HG02852 (cell line): ENCODE results near the gene RHOBTB3.
"Not testable (repeated sequence)": the region's sequence is repeated elsewhere in the genome, so short reads cannot be mapped to it uniquely, and the experiment has no call there.

Experiments used
- ATAC-seq: cut with Tn5 transposase; IDR thresholded peaks from one replicate; pipeline ENCODE4 v1.9.1; 2021; ENCODE audit warnings: mild to moderate bottlenecking, moderate library complexity; ENCODE audit not compliant: unreplicated experiment

Gene RHOBTB3

DNA sequence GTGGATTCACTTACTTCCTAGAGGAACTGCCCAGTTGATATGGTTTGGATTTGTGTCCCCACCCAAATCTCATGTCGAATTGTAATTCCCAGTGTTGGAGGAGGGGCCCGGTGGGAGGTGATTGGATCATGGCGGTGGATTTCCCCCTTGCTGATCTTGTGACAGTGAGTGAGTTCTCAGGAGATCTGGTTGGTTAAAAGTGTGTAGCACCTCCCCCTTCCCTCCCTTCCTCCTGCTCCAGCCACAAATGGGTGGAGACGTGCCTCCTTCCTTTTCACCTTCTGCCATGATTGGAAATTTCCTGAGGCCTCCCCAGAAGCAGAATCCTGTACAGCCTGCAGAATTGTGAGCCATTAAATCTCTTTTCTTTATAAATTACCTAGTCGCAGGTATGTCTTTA is 17.9 kb upstream of the RHOBTB3 start:
- not testable (repeated sequence) for ATAC-seq

DNA sequence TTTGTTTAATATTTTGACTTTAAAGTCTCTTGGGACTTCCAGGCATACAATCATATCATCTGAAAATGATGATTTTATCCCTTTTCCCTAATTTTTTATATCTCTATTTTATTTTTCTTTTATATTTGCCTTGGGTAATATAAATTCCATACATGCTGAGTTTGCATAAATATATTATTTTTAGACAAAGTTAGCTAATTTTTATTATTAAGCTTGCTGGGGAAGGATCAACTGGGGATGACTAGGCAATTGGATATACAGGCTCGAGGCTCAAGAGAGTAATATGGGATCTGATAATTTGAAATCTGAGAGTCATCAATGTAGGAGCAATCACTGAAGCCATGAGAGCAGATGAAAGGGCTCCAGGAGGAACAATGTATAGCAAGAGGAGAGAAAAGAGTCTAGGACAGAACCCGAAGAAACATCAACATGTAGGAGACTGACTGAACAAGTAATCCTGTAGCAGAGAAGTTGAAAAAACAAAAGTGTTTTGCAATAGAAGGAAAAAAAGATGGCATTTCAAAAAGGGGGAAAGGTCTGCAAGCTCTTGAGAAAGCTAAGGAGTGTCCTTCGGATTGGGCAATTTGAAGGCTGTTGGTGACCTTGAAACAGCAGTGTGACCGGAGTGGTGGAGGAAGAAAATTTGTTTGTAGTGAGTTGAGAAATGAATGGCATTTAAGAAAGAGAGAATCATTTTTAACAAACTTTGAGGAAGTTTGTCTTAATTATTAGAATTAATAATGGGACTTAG is 17.0 kb upstream of the RHOBTB3 start:
- no peak for ATAC-seq

DNA sequence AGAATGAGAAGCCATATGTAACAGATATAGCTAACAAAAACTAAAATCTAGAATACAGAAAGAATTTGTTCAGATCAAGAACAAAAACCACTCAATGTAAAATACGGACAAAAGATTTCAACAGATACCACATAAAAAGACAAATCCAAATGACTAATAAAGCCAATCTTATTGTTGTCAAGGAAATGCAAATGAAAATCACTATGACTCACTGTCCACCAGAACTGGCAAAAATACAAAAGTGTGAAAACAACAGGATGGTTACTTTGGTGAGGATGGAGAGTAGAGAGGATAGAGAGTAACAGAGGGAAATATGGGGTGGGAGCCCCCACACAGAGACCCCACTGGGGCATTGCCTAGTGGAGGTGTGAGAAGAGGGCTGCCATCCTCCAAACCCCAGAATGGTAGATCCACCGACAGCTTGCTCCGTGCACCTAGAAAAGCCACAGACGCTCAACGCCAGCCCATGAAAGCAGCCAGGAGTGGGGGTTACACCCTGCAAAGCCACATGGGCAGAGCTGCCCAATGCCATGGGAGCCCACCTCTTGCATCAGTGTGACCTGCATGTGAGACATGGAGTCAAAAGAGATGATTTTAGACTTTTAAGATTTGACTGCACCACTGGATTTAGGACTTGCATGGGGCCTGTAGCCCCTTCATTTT is 15.2 kb upstream of the RHOBTB3 start:
- peak; percentile 29 for ATAC-seq

DNA sequence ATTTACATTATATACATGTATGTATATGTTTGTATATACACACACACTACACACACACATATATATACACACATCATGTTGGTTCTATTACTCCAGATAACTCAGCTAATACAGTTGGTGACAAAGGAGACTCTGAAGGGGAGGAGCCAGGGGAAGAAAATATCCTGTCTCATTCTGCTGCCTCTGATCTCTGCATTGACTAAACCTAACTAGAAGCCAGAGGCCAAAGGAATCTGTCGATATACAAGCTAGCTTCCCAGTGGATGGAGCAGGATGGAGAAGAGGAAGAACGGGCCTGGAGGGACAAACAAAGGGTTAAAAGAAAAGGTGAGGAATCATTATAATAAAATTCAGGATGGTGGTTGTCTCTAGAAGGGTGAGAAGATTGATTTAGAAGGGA is 13.7 kb upstream of the RHOBTB3 start:
- no peak for ATAC-seq

DNA sequence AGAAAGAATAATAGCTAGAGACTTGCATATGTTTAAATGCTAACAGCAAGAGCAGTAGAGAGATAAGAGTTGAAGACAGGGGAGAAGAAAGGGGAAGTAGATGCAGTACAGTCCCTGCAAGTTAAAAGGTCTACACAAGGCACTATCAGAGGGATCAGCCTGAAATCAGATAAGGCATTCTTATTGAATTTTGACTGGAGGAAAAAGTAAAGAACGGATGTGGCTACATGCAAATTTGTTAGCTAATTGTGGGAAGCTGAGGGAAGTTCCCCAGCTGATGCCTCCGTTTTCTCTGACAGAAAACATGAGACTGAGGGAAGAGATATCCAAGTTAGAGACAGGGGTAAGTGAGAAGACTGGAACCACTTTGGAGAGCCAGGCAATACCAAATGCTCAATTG is 12.9 kb upstream of the RHOBTB3 start:
- ATAC-seq, result peak; percentile 95

DNA sequence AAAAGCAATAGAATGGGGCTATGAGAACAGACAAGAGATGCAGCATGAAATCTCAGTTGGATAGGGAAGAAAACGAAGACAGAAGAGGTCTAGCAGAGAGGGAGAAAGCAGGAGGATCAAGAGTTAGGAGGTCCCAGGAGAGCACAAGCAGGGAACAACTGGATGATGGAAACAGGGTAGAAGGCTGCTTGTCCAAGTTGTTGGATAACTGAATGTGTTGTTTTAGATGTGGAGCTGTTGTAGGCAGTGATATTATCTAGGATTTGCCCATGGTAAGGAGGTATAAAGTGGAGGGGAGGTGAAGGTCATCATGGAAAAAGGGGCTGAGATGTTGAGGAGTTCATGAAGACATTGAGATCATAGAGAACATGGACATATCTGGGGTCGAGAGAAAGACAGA is 12.4 kb upstream of the RHOBTB3 start:
- no peak for ATAC-seq

DNA sequence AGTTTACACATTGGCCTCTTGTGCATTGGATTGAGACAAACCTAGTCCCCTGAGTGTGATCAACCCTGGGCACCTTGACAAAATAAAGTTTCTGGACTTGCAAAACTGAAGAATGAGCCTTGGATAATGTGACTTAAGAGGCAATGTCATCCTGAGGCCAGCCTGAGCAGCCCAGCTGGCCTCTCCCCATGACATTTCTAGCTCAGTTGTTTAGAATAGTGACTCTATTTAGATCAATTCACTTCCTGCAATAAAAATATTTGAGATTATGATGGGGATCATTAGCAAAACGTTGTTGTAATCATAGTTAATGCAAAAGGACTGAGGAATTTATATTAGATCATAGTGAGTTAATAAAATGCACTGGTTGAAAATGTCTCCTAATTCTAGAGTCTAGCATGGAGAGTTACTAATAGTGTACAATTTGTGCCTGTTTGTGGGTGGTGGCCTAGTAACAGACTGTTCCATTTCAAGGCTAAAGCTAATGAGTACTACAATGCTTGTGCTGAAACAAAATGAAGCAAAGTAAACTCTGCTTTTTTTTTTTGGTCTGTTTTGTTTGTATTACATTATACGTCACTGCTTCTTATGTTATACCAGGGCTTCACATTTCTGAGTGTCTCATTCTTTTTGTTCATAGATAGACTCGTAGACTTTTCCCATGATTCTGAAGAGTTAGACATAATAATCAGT is 10.9 kb upstream of the RHOBTB3 start:
- no peak for ATAC-seq

DNA sequence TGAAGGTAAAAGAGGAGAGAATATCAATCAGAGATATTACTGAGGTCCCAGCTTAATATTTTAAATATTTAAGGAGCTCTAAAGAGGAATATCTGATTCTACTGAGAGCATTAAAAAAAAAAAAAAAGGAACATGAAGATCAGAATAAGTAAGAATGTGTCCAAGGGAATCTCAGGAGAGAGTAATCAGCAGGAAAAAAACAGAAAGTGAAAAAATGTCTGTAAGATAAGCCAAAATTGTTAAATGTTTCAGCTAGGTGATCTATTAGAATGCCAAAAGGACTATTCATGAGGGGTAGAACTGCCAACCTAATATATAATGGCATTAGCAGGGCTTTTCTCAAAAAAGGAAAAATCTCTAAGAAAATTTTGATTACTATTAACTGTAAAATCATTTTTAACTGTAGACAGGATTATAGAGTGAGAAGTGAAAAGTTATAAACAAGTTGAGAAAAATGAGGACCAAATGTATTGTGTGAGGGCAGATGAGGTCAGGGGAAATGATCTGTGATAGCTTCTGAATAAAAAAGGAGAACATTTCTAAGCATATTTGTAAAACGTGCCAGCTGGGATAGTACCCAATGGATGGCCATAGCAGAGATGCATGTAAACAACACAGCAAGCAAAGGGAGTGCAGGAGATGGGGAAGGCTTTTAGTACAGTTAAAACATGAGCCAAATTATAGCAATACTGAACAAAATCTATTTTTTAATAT is 9.4 kb upstream of the RHOBTB3 start:
- ATAC-seq, result no peak

DNA sequence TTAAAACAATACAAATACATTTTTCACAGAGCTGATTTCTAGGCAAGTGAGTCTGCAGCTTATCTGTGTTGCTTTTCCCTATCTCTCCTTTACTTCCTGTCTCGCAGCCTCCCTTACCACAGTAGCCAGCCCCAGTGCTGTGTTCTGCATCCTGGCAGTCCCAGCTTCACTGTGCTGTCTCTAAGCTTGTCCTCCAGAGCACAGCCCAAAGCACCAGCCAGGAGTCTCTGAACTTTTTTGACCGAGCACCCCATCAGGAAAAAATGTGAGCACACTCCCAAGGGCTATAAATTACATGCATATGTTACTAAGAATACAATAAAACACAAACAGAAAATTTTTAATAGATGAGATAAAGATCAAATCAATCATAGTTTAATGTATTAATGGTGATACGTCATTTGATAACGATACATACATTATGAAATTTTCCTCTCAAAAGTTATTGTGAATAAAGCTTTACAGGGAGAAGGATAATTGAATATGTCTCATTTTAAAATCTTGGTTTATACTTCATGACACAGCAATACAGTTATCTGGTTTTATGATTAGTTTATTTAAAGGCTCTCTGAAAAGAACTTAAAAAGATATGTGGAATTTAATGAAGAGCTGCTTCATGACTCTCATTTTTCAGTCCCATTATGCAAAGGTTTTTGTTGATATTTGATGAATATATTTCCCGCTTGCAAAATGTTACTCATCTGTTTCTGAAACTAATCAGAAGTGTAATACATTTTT is 7.3 kb upstream of the RHOBTB3 start:
- no peak for ATAC-seq

DNA sequence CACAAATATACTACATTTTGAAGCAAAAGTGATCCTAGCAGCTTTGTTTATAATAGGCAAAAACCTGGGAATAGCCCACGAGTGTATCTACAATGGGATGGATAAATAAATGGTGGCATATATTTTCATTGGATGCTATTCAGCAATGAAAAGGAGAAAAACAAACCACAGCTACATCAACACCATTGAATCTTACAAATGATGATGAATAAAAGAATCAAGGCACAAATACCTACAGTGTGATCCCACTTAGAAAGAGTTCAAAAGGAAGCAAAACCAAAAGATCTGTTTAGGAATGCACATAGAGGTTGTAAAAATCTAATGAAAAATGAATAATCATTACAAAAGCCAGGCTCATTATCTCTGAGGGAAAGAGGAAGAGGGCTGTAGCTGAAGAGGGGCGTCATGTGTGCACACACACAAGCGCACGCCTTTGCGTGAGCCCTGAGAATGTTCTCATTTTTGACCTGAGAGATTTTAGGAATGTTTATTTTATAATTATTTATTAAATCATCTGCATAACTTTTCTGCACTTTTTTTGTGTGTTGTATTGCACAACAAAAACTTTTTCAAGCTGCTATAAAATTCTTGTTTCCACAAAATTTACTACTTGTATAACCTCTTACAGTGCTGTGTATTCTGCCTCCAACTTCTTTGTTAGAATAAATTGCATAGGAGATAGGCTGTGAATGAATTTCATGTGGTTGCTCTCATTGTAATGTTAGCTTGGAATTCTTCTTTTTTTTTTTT is 5.9 kb upstream of the RHOBTB3 start:
- no peak for ATAC-seq

DNA sequence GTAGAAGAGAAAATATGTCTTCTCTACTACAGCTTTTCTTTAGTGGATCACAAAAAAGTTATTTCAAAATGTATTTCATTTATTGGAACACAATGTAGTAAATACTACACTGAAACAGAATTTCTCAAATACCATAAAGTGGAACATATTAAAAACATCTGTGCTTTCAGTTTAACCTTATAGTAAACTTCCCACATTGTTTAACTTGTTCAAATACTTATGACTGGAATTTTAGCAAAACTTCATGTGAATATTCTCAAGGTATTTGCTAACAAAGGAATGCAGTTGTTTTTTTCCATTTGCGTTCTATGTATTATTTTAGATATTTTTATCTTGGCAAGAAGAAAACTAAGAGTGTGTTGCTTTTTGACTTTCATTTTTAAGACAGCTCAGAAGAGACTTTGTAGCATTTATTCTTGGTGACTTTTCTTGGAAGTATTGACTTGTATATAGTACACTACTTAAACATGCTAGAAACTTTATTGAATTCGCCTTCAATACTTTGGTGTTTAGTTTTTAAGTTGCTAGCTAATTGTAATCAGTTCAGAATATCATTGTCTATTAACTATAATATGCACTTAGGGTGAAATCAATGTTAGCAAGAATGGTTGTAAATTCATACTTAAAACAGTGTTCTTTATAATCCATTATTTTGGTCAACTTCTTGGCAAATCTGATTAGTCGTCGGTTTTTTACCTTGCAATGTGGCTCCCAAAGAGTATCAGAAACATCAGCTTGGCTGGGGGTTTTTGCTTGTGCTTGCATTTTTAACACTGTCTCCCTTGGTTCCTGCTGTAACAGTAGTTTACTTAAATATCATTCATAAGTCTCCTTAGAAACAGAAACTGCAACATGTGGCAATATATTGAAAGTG is 5.0 kb upstream of the RHOBTB3 start:
- no peak for ATAC-seq

DNA sequence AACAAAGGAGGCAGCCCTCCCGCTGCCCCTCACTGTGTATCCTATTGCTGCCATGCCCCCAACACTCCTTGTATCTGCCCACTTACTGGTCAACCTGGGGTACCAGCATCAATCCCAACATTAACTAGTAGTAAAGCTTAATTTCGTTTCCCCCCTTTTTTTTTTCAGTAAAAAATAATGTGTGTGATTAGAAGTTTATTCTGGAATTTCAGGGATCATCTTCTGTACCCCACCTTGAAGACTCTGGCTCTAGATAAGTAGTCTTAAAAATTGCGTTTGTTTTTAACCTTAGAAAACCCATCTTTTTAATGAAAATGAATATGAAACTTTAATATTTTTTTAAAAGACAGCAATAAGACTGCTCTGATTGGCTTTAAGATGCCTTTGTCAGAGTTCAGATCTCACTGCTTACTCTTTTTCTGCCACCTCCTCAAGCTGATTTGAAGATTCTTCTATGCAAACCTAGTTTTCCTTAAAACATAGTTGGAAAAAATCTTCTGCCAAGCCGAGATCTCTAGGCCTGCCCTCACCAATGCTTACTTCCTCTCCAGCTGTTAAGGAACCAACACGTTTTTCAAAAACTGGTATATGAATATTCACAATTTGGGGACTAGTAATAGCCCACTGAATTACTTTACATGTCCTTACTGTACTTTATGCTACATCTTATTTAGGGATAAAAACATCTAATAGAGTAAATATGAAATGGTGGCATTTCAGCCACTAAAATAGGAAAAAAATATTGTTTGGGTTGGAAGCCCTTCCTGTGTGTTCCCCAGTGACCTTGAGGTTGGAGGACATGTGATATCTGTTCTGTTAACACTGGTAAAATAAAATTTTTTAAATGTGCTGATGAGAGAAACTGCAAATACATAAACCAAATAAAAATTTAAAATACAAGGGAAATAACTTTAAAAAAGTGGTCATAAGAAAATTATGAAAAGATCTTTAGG is 4.0 kb upstream of the RHOBTB3 start:
- ATAC-seq, result no peak

DNA sequence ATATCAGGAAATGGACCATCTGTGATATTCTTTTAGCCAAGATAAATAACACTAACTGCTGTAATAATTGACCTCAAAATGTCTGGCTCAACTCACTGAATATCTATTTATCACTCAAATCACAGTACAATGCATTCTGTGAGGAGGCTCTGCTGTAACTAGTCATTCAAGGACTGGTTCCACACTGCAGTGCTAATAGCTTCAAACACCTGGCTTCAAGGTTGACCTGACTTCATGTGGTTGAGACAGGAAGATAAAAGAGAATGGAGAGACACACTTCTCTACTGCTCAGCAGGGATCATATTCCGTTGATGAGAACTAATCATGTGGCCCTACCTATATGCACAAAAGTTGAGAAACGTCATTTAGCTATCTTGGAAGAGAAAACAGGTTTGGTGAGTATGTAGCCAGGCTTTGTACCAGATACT is 3.4 kb upstream of the RHOBTB3 start:
- peak; percentile 41 for ATAC-seq

DNA sequence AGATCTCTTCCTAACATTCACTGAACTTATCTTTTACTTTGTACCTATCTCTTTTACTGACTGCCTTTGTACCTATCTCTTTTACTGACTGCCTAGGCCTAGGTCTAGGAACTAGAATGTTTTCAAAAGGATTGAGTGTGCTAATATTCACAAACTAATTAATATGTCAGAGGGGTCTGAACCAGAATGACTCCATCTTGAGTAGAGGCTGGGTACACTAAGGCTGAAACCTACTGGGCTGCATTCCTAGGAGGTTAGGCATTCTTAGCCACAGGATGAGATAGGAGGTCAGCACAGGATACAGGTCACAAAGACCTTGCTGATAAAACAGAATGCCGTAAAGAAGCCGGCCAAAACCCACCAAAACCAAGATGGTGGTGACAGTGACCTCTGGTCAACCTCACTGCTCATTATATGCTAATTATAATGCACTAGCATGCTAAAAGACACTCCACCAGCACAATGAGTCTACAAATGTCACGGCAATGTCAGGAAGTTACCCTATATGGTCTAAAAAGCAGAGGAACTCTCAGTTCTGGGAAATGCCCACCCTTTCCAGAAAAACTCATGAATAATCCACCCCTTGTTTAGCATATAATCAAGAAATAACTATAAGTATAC is 2.5 kb upstream of the RHOBTB3 start:
- no peak for ATAC-seq

DNA sequence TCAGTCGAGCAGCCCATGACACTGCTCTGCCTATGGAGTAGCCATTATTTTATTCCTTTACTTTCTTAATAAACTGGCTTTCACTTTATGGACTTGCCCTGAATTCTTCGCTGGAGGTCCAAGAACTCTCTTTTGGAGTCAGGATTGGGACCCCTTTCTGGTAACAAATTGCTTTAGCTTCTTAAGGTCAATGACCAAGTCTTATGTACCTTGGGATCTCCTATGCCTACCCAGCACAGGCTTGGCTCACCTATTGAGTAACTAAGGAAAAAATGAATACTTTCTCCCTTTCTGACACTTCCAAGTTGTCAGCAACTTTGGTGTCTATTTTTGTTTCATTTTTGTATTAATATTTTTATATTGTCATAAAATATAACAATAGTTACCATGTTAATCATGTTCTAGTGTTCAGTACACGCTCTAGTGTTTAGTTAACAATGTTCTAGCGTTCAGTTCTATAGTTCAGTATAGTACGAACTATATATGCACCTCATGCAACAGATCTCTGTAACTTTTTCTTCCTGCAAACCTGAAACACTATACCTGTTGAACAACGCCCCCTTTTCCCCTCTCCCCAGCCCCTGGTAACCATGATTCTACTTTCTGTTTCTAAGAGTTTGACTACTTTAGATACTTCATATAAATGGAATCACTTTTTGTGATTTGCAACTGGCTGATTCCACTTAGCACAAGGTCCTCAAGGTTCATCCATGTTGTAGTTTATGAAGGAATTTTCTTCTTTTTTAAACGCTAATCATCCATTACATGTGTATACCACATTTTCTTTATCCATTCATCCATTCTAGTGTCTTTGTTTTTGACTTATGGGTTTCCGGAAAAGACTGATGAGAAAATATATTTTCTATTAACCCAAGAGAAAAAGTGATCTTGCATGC is 1.8 kb upstream of the RHOBTB3 start:
- no peak for ATAC-seq

DNA sequence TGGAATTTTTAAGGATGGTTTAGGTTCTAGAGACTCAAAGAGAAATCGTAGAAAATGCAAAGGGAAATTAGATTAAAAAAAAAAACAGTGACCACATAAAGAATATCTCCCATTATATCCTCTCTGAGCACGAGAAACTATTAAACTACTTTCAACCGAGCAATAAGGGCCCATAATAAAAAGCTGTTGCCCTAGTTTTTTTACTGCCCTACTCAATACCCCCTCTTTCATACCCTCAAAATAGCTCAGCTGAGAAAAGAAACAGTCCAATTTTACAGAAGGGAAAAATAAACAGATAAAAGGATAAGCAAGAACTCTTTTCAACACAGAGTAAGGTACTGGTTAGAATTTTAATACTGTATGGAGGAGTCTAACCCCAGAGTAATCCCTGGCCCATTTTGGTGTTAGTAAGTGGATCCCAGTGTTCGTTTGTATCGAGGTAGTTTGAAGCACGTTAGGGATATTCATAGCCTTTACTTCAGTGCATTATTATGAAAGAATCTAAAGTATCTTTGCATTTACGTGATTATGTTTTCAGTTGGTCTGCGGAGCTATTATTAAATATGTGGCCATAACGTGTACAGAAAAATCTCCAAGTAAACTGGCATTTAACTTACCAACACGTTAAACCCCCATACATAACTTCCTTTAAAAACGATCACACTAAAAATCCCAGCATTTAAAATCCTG is 980 bp upstream of the RHOBTB3 start:
- ATAC-seq, result no peak
